ENCODE results near the gene FLCN. TPM values are rescaled to one million over a fixed set of nuclear protein-coding genes. Genes with fewer than 3 reads are reported as not detected.

FLCN gene
- total RNA-seq, 1 donor from 2014 or later: 35.5 TPM

- DNase-seq (ENCODE audit: low spot score): no peak
- peak overlapping the region; percentile 87 for H3K27ac Mint-ChIP-seq
- H3K27me3 Mint-ChIP-seq (ENCODE audit: insufficient read depth): no peaks in the 10 kb centered on the region
- no peaks in the 10 kb centered on the region for H3K9me3 Mint-ChIP-seq
- H3K4me1 Mint-ChIP-seq (ENCODE audit: low read depth): peaks cover 70% of the 10 kb centered on the region
- peaks cover 42% of the 10 kb centered on the region for H3K36me3 Mint-ChIP-seq (ENCODE audit: low read depth)
- H3K4me3 Mint-ChIP-seq: no peak overlapping the region
- intact Hi-C loops (cut with micrococcal nuclease): no loop called here
These were observed 61.6 kb downstream of the FLCN start for GRCh38 chr17:17175340-17175739.

GRCh38 chr17:17173921-17174320 lies 63.0 kb downstream of the FLCN start:
- Mint-ChIP-seq H3K27me3 (ENCODE audit: insufficient read depth) (no peaks in the 10 kb centered on the region), H3K27ac (no peak overlapping the region), H3K36me3 (ENCODE audit: low read depth) (peaks cover 39% of the 10 kb centered on the region), H3K9me3 (no peaks in the 10 kb centered on the region), H3K4me1 (ENCODE audit: low read depth) (peaks cover 58% of the 10 kb centered on the region), H3K4me3 (no peak overlapping the region)
- no peak for DNase-seq (ENCODE audit: low spot score)
- intact Hi-C loops (cut with micrococcal nuclease): no loop called here

GRCh38 chr17:17172990-17173389 lies 64.0 kb downstream of the FLCN start:
- no peak for DNase-seq (ENCODE audit: low spot score)
- peaks cover 60% of the 10 kb centered on the region for H3K4me1 Mint-ChIP-seq (ENCODE audit: low read depth)
- intact Hi-C loops (cut with micrococcal nuclease): no loop called here
- no peak overlapping the region for H3K27ac Mint-ChIP-seq
- H3K36me3 Mint-ChIP-seq (ENCODE audit: low read depth): peaks cover 38% of the 10 kb centered on the region
- H3K27me3 Mint-ChIP-seq (ENCODE audit: insufficient read depth): no peaks in the 10 kb centered on the region
- no peaks in the 10 kb centered on the region for H3K9me3 Mint-ChIP-seq
- no peak overlapping the region for H3K4me3 Mint-ChIP-seq

- no peak for DNase-seq (ENCODE audit: low spot score)
- intact Hi-C loops (cut with micrococcal nuclease): no loop called here
- H3K36me3 Mint-ChIP-seq (ENCODE audit: low read depth): peaks cover 36% of the 10 kb centered on the region
- H3K4me3 Mint-ChIP-seq: no peak overlapping the region
- H3K9me3 Mint-ChIP-seq: no peaks in the 10 kb centered on the region
- no peaks in the 10 kb centered on the region for H3K27me3 Mint-ChIP-seq (ENCODE audit: insufficient read depth)
- H3K27ac Mint-ChIP-seq: peak overlapping the region; percentile 67
- peaks cover 53% of the 10 kb centered on the region for H3K4me1 Mint-ChIP-seq (ENCODE audit: low read depth)
These were observed 64.7 kb downstream of the FLCN start for GRCh38 chr17:17172001-17172939.

- no peak overlapping the region for H3K27ac Mint-ChIP-seq
- no peaks in the 10 kb centered on the region for H3K27me3 Mint-ChIP-seq (ENCODE audit: insufficient read depth)
- no peaks in the 10 kb centered on the region for H3K9me3 Mint-ChIP-seq
- peaks cover 43% of the 10 kb centered on the region for H3K4me1 Mint-ChIP-seq (ENCODE audit: low read depth)
- intact Hi-C loops (cut with micrococcal nuclease): no loop called here
- H3K4me3 Mint-ChIP-seq: no peak overlapping the region
- no peak for DNase-seq (ENCODE audit: low spot score)
- peaks cover 32% of the 10 kb centered on the region for H3K36me3 Mint-ChIP-seq (ENCODE audit: low read depth)
These were observed 65.8 kb downstream of the FLCN start for GRCh38 chr17:17171186-17171585.

GRCh38 chr17:17170346-17170985 lies 66.5 kb downstream of the FLCN start:
- H3K4me1 Mint-ChIP-seq (ENCODE audit: low read depth): peaks cover 35% of the 10 kb centered on the region
- intact Hi-C loops (cut with micrococcal nuclease): no loop called here

GRCh38 chr17:17169396-17169795 lies 67.6 kb downstream of the FLCN start:
- Mint-ChIP-seq H3K9me3 (no peaks in the 10 kb centered on the region), H3K27me3 (ENCODE audit: insufficient read depth) (no peaks in the 10 kb centered on the region), H3K36me3 (ENCODE audit: low read depth) (peaks cover 30% of the 10 kb centered on the region), H3K4me3 (no peak overlapping the region), H3K27ac (no peak overlapping the region), H3K4me1 (ENCODE audit: low read depth) (peaks cover 33% of the 10 kb centered on the region)
- intact Hi-C loops (cut with micrococcal nuclease): no loop called here
- DNase-seq (ENCODE audit: low spot score): no peak

More at GRCh38 chr17:17170346-17170985, 66.5 kb downstream of the FLCN start:
- DNase-seq (ENCODE audit: low spot score): no peak
- Mint-ChIP-seq H3K4me3 (no peak overlapping the region), H3K27ac (no peak overlapping the region), H3K9me3 (no peaks in the 10 kb centered on the region), H3K27me3 (ENCODE audit: insufficient read depth) (no peaks in the 10 kb centered on the region), H3K36me3 (ENCODE audit: low read depth) (peaks cover 29% of the 10 kb centered on the region)

GRCh38 chr17:17168401-17168800 lies 68.6 kb downstream of the FLCN start:
- intact Hi-C loops (cut with micrococcal nuclease): no loop called here
- Mint-ChIP-seq H3K27ac (no peak overlapping the region), H3K9me3 (no peaks in the 10 kb centered on the region), H3K36me3 (ENCODE audit: low read depth) (peaks cover 31% of the 10 kb centered on the region), H3K4me3 (no peak overlapping the region), H3K4me1 (ENCODE audit: low read depth) (peaks cover 31% of the 10 kb centered on the region), H3K27me3 (ENCODE audit: insufficient read depth) (no peaks in the 10 kb centered on the region)
- DNase-seq (ENCODE audit: low spot score): no peak

GRCh38 chr17:17167986-17168385 lies 69.0 kb downstream of the FLCN start:
- Mint-ChIP-seq H3K27me3 (ENCODE audit: insufficient read depth) (no peaks in the 10 kb centered on the region), H3K27ac (no peak overlapping the region), H3K4me1 (ENCODE audit: low read depth) (peaks cover 26% of the 10 kb centered on the region), H3K9me3 (no peaks in the 10 kb centered on the region), H3K36me3 (ENCODE audit: low read depth) (peaks cover 31% of the 10 kb centered on the region), H3K4me3 (no peak overlapping the region)
- intact Hi-C loops (cut with micrococcal nuclease): no loop called here
- DNase-seq (ENCODE audit: low spot score): no peak

- Mint-ChIP-seq H3K4me1 (ENCODE audit: low read depth) (peaks cover 20% of the 10 kb centered on the region), H3K36me3 (ENCODE audit: low read depth) (peaks cover 27% of the 10 kb centered on the region), H3K4me3 (no peak overlapping the region), H3K27ac (peak overlapping the region; percentile 48), H3K27me3 (ENCODE audit: insufficient read depth) (no peaks in the 10 kb centered on the region), H3K9me3 (no peaks in the 10 kb centered on the region)
- intact Hi-C loops (cut with micrococcal nuclease): no loop called here
- no peak for DNase-seq (ENCODE audit: low spot score)
These were observed 69.6 kb downstream of the FLCN start for GRCh38 chr17:17167356-17167755.

- H3K9me3 Mint-ChIP-seq: no peaks in the 10 kb centered on the region
- H3K27ac Mint-ChIP-seq: no peak overlapping the region
- intact Hi-C loops (cut with micrococcal nuclease): no loop called here
- H3K4me3 Mint-ChIP-seq: no peak overlapping the region
- H3K27me3 Mint-ChIP-seq (ENCODE audit: insufficient read depth): no peaks in the 10 kb centered on the region
- peaks cover 15% of the 10 kb centered on the region for H3K4me1 Mint-ChIP-seq (ENCODE audit: low read depth)
- DNase-seq (ENCODE audit: low spot score): no peak
- peaks cover 26% of the 10 kb centered on the region for H3K36me3 Mint-ChIP-seq (ENCODE audit: low read depth)
These were observed 70.5 kb downstream of the FLCN start for GRCh38 chr17:17166446-17166845.

GRCh38 chr17:17165666-17166308 lies 71.2 kb downstream of the FLCN start:
- H3K4me3 Mint-ChIP-seq: no peak overlapping the region
- no peaks in the 10 kb centered on the region for H3K9me3 Mint-ChIP-seq
- DNase-seq (ENCODE audit: low spot score): no peak
- peaks cover 24% of the 10 kb centered on the region for H3K36me3 Mint-ChIP-seq (ENCODE audit: low read depth)
- H3K4me1 Mint-ChIP-seq (ENCODE audit: low read depth): peaks cover 9% of the 10 kb centered on the region
- H3K27me3 Mint-ChIP-seq (ENCODE audit: insufficient read depth): no peaks in the 10 kb centered on the region
- no peak overlapping the region for H3K27ac Mint-ChIP-seq
- intact Hi-C loops (cut with micrococcal nuclease): no loop called here

GRCh38 chr17:17164676-17165075 lies 72.3 kb downstream of the FLCN start:
- Mint-ChIP-seq H3K4me3 (no peak overlapping the region), H3K36me3 (ENCODE audit: low read depth) (peaks cover 24% of the 10 kb centered on the region), H3K27ac (no peak overlapping the region), H3K27me3 (ENCODE audit: insufficient read depth) (no peaks in the 10 kb centered on the region), H3K4me1 (ENCODE audit: low read depth) (peaks cover 7% of the 10 kb centered on the region), H3K9me3 (no peaks in the 10 kb centered on the region)
- DNase-seq (ENCODE audit: low spot score): no peak
- intact Hi-C loops (cut with micrococcal nuclease): no loop called here

Data from activated T-helper 1 cell treated with anti-CD3 and anti-CD28 coated beads, Interleukin-12 subunit alpha, Interleukin-12 subunit beta, Interleukin-2, Interleukin-4 antibody, amounts not matched to agents 30 ng/mL and 10 ng/mL and 1 ng/mL, durations not matched to agents 14 hours and 24 hours and 36 hours (primary cell).